ENCODE data around the gene HNRNPF.

HNRNPF gene

GRCh38 chr10:43375401-43376020 is 33.5 kb downstream of the HNRNPF start:
- FAIRE-seq, result no peak

GRCh38 chr10:43374194-43374593 is 34.8 kb downstream of the HNRNPF start:
- no peak for FAIRE-seq

- FAIRE-seq, result no peak
Measured at GRCh38 chr10:43373461-43373860, 35.5 kb downstream of the HNRNPF start.

GRCh38 chr10:43372765-43373361 is 36.1 kb downstream of the HNRNPF start:
- no peak for FAIRE-seq

- no peak for FAIRE-seq
Measured at GRCh38 chr10:43371418-43371817, 37.6 kb downstream of the HNRNPF start, which contains the start of gene FXYD4. Gene FXYD4 (plus strand): TSS chr10:43371636. CDS start chr10:43373747, 2,111 bp downstream.

GRCh38 chr10:43370671-43371215 is 38.2 kb downstream of the HNRNPF start:
- FAIRE-seq, result no peak

- FAIRE-seq, result no peak
Measured at GRCh38 chr10:43369921-43370320, 39.1 kb downstream of the HNRNPF start.

- no peak for FAIRE-seq
Measured at GRCh38 chr10:43365001-43365400, 44.0 kb downstream of the HNRNPF start.

- FAIRE-seq, result no peak
Measured at GRCh38 chr10:43362191-43362839, 46.7 kb downstream of the HNRNPF start.

GRCh38 chr10:43361547-43362190 is 47.3 kb downstream of the HNRNPF start:
- FAIRE-seq, result no peak

- no peak for FAIRE-seq
Measured at GRCh38 chr10:43360086-43360485, 48.9 kb downstream of the HNRNPF start.

- no peak for FAIRE-seq
Measured at GRCh38 chr10:43355749-43356371, 53.1 kb downstream of the HNRNPF start.

GRCh38 chr10:43354879-43355380 is 54.1 kb downstream of the HNRNPF start:
- FAIRE-seq, result no peak

- no peak for FAIRE-seq
Measured at GRCh38 chr10:43354330-43354635, 54.7 kb downstream of the HNRNPF start.

- FAIRE-seq, result no peak
Measured at GRCh38 chr10:43353495-43354329, 55.3 kb downstream of the HNRNPF start.

- no peak for FAIRE-seq
Measured at GRCh38 chr10:43352951-43353350, 56.0 kb downstream of the HNRNPF start.

GRCh38 chr10:43351301-43351700 is 57.7 kb downstream of the HNRNPF start:
- FAIRE-seq, result no peak

GRCh38 chr10:43350686-43351085 is 58.3 kb downstream of the HNRNPF start:
- FAIRE-seq, result no peak

- FAIRE-seq, result no peak
Measured at GRCh38 chr10:43350156-43350555, 58.8 kb downstream of the HNRNPF start.

GRCh38 chr10:43348511-43349312 is 60.3 kb downstream of the HNRNPF start:
- peak; percentile 78 for FAIRE-seq

- FAIRE-seq, result no peak
Measured at GRCh38 chr10:43347997-43348396, 61.0 kb downstream of the HNRNPF start.

Measured in G401.6 (cell line).